ENCODE results near the gene CACNA1G. TPM values are rescaled to one million over a fixed set of nuclear protein-coding genes. Genes with fewer than 3 reads are reported as not detected.

The CACNA1G gene
- total and polyA plus RNA-seq, 9 donors, result 1.0 to 39.1 (median 4.7) TPM

GRCh38 chr17:50587571-50587970, 27.1 kb downstream of the CACNA1G start:
- intact Hi-C loops (cut with DNase I), result no loop called here
- 73 to 87% (median 77%) methylated on average over 9 of the region's 9 CpGs for WGBS, 3 donors
- no peak for DNase-seq
- peaks cover 21% of the 10 kb centered on the region for H3K4me1 ChIP-seq (ENCODE audit: insufficient read depth)
- H3K9me3 ChIP-seq, result no peaks in the 10 kb centered on the region
- TF ChIP-seq EP300 (IDR thresholded peaks at IDR 0.05) (no peak), CTCF (IDR thresholded peaks at IDR 0.05) (no peak), POLR2A (IDR thresholded peaks at IDR 0.05) (no peak)
- no peak overlapping the region for H3K27ac ChIP-seq
- no peaks in the 10 kb centered on the region for H3K27me3 ChIP-seq
- no peaks in the 10 kb centered on the region for H3K36me3 ChIP-seq
- H3K4me3 ChIP-seq, result no peak overlapping the region

GRCh38 chr17:50588391-50589049, 28.0 kb downstream of the CACNA1G start:
- Histone ChIP-seq H3K27me3 (no peaks in the 10 kb centered on the region), H3K27ac (no peak overlapping the region), H3K4me1 (ENCODE audit: insufficient read depth) (peaks cover 21% of the 10 kb centered on the region), H3K36me3 (no peaks in the 10 kb centered on the region), H3K9me3 (no peaks in the 10 kb centered on the region), H3K4me3 (no peak overlapping the region)
- DNase-seq, result peak; percentile 52 to 80 (median 72)
- 47 to 50% (median 50%) methylated on average over 18 of the region's 18 CpGs for WGBS, 3 donors
- intact Hi-C loops (cut with DNase I), result no loop called here
- TF ChIP-seq CTCF (IDR thresholded peaks at IDR 0.05) (no peak), EP300 (IDR thresholded peaks at IDR 0.05) (no peak), POLR2A (IDR thresholded peaks at IDR 0.05) (no peak)

- Histone ChIP-seq H3K9me3 (no peaks in the 10 kb centered on the region), H3K4me1 (ENCODE audit: insufficient read depth) (peaks cover 21% of the 10 kb centered on the region), H3K4me3 (no peak overlapping the region), H3K27ac (no peak overlapping the region), H3K27me3 (no peaks in the 10 kb centered on the region), H3K36me3 (no peaks in the 10 kb centered on the region)
- intact Hi-C loops (cut with DNase I), result no loop called here
- DNase-seq, result peak in 1 of 5 donors; percentile 64
- WGBS, 3 donors, result 43 to 47% (median 45%) methylated on average over 10 of the region's 10 CpGs
- no peak for TF ChIP-seq EP300 (IDR thresholded peaks at IDR 0.05)
- TF ChIP-seq CTCF (IDR thresholded peaks at IDR 0.05), result no peak
- TF ChIP-seq POLR2A (IDR thresholded peaks at IDR 0.05), result no peak
These were observed 28.7 kb downstream of the CACNA1G start for GRCh38 chr17:50589095-50589705.

GRCh38 chr17:50590946-50591737, 30.6 kb downstream of the CACNA1G start:
- no peak for DNase-seq
- Histone ChIP-seq H3K9me3 (no peaks in the 10 kb centered on the region), H3K27me3 (no peaks in the 10 kb centered on the region), H3K36me3 (no peaks in the 10 kb centered on the region), H3K27ac (no peak overlapping the region), H3K4me1 (ENCODE audit: insufficient read depth) (peaks cover 21% of the 10 kb centered on the region), H3K4me3 (no peak overlapping the region)
- 85 to 93% (median 92%) methylated on average over 24 of the region's 24 CpGs for WGBS, 3 donors
- intact Hi-C loops (cut with DNase I), result no loop called here
- TF ChIP-seq POLR2A (IDR thresholded peaks at IDR 0.05), result no peak
- TF ChIP-seq EP300 (IDR thresholded peaks at IDR 0.05), result no peak
- TF ChIP-seq CTCF (IDR thresholded peaks at IDR 0.05), result no peak
